Measurements from ENCODE around the gene CRYGA. TPM values are rescaled to one million over a fixed set of nuclear protein-coding genes. Genes with fewer than 3 reads are reported as not detected.

The CRYGA gene
- total RNA-seq, 1 experiment from 2014 or later = not detected

GRCh38 chr2:208175840-208176153 is 12.4 kb upstream of the CRYGA start:
- no peaks in the 10 kb centered on the region for H3K9me3 ChIP-seq (ENCODE audit: insufficient read depth, low read depth)
- H3K4me3 ChIP-seq = no peak overlapping the region
- intact Hi-C loops (cut with micrococcal nuclease; ENCODE audit: unreplicated experiment) = loop anchor here (1.0 to 2.0 kb wide), 2 partner anchors 73 to 80 kb away; partner anchors contain the start of gene IDH1
- no peaks in the 10 kb centered on the region for H3K79me2 ChIP-seq (ENCODE audit: low read depth)
- no peaks in the 10 kb centered on the region for H4K20me1 ChIP-seq (ENCODE audit: insufficient read depth)
- 0 out of 2 replicates have a peak, but pooled peaks cover 6% of the 10 kb centered on the region for H3F3A ChIP-seq (ENCODE audit: insufficient read depth, low read depth)
- no peaks in the 10 kb centered on the region for H3K36me3 ChIP-seq (ENCODE audit: low read depth)
- H3K4me1 ChIP-seq (replicated peaks; ENCODE audit: insufficient read depth) = peaks cover 17% of the 10 kb centered on the region
- no peak for DNase-seq
- H3K27ac ChIP-seq = no peak overlapping the region
- TF ChIP-seq CTCF (conservative IDR thresholded peaks at IDR 0.05) = no peak
- no peak for TF ChIP-seq EZH2 (IDR thresholded peaks at IDR 0.05; ENCODE audit: low read depth)
- H2AFZ ChIP-seq = no peak overlapping the region
- CTCF ChIA-PET = interaction anchor here (0.5 to 2.0 kb wide), 5 partner anchors 43 to 78 kb away, joined by 3 to 11 read pairs (median 3); partner anchors contain the start of gene IDH1
- no peaks in the 10 kb centered on the region for H3K9me2 ChIP-seq (ENCODE audit: insufficient read depth)
- POLR2A ChIA-PET (ENCODE audit: unreplicated experiment) = no interaction called here
- H3K4me2 ChIP-seq = peak overlapping the region; percentile 31; the same call in 1 of the 2 replicates
- no peaks in the 10 kb centered on the region for H3K27me3 ChIP-seq (ENCODE audit: insufficient read depth, low read depth)
- BruUV-seq (replicated peaks) = no TSS peak

- intact Hi-C loops (cut with micrococcal nuclease; ENCODE audit: unreplicated experiment) = loop anchor here (1.0 to 2.0 kb wide), 2 partner anchors 72 to 80 kb away; partner anchors contain the start of gene IDH1
- H3K4me1 ChIP-seq (replicated peaks; ENCODE audit: insufficient read depth) = peaks cover 17% of the 10 kb centered on the region
- no peak overlapping the region for H3K27ac ChIP-seq
- ChIA-PET POLR2A (ENCODE audit: unreplicated experiment) (no interaction called here), CTCF (interaction anchor here (0.5 to 2.0 kb wide), 6 partner anchors 43 to 79 kb away, joined by 3 to 11 read pairs (median 4); partner anchors contain the start of gene IDH1)
- H3K36me3 ChIP-seq (ENCODE audit: low read depth) = no peaks in the 10 kb centered on the region
- no peaks in the 10 kb centered on the region for H3K27me3 ChIP-seq (ENCODE audit: insufficient read depth, low read depth)
- 0 out of 2 replicates have a peak, but pooled peaks cover 6% of the 10 kb centered on the region for H3F3A ChIP-seq (ENCODE audit: insufficient read depth, low read depth)
- peak overlapping the region; percentile 31; the same call in 1 of the 2 replicates for H3K4me2 ChIP-seq
- no peaks in the 10 kb centered on the region for H4K20me1 ChIP-seq (ENCODE audit: insufficient read depth)
- no peaks in the 10 kb centered on the region for H3K9me3 ChIP-seq (ENCODE audit: insufficient read depth, low read depth)
- H3K4me3 ChIP-seq = no peak overlapping the region
- H3K79me2 ChIP-seq (ENCODE audit: low read depth) = no peaks in the 10 kb centered on the region
- BruUV-seq (replicated peaks) = no TSS peak
- no peak overlapping the region for H2AFZ ChIP-seq
- TF ChIP-seq CTCF (conservative IDR thresholded peaks at IDR 0.05) = peak; percentile 72
- no peak for TF ChIP-seq EZH2 (IDR thresholded peaks at IDR 0.05; ENCODE audit: low read depth)
- no peaks in the 10 kb centered on the region for H3K9me2 ChIP-seq (ENCODE audit: insufficient read depth)
- DNase-seq = peak; percentile 56 to 66
These were observed 11.9 kb upstream of the CRYGA start for GRCh38 chr2:208175069-208175839.

- Histone ChIP-seq H3F3A (ENCODE audit: insufficient read depth, low read depth) (0 out of 2 replicates have a peak, but pooled peaks cover 6% of the 10 kb centered on the region), H3K79me2 (ENCODE audit: low read depth) (no peaks in the 10 kb centered on the region), H3K36me3 (ENCODE audit: low read depth) (no peaks in the 10 kb centered on the region), H2AFZ (no peak overlapping the region), H3K4me1 (replicated peaks; ENCODE audit: insufficient read depth) (peaks cover 8% of the 10 kb centered on the region), H3K27ac (no peak overlapping the region), H3K4me2 (no peak overlapping the region), H3K27me3 (ENCODE audit: insufficient read depth, low read depth) (no peaks in the 10 kb centered on the region), H3K4me3 (no peak overlapping the region), H3K9me2 (ENCODE audit: insufficient read depth) (no peaks in the 10 kb centered on the region), H4K20me1 (ENCODE audit: insufficient read depth) (no peaks in the 10 kb centered on the region), H3K9me3 (ENCODE audit: insufficient read depth, low read depth) (no peaks in the 10 kb centered on the region)
- TF ChIP-seq CTCF (conservative IDR thresholded peaks at IDR 0.05) (no peak), EZH2 (IDR thresholded peaks at IDR 0.05; ENCODE audit: low read depth) (no peak)
- no peak for DNase-seq
- BruUV-seq (replicated peaks) = no TSS peak
- ChIA-PET CTCF (interaction anchor here (1.1 to 2.0 kb wide), 2 partner anchors 43 to 80 kb away, joined by 4 to 11 read pairs; partner anchors contain the start of gene IDH1), POLR2A (ENCODE audit: unreplicated experiment) (no interaction called here)
- intact Hi-C loops (cut with micrococcal nuclease; ENCODE audit: unreplicated experiment) = loop anchor here (2.0 kb wide), 1 partner anchor 71 kb away; no protein-coding TSS in a partner anchor
These were observed 10.8 kb upstream of the CRYGA start for GRCh38 chr2:208174144-208174543.
